ENCODE results near the gene LAMB4.

LAMB4 gene

DNA sequence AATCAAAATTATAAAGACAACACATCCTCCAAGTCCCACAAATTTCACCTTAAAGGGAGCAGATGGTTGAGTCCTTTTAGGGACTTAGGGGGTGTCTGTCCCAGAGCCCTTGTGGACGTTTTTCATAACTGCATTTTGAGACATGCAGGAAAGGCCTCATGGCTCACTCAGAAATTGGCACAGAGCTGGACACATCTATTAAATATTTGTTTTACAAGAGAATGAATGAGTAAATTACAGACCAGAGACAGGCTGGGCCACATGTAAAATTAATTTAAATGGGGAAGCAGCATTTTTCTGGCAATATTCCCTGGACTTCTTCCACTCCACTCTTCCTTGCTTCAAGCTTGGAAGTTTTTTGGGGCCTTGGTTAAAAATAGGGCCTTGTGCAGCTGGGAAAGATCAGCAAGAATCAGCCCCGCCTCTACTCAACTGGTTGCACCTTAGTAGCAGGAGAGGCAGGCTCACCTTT is 147.2 kb downstream of the LAMB4 start:
- DNase-seq = no peak

GRCh38 chr7:107982042-107982840 is 147.9 kb downstream of the LAMB4 start:
- DNase-seq = no peak

- no peak for DNase-seq
Observed at GRCh38 chr7:107981466-107981865, 148.7 kb downstream of the LAMB4 start.

DNA sequence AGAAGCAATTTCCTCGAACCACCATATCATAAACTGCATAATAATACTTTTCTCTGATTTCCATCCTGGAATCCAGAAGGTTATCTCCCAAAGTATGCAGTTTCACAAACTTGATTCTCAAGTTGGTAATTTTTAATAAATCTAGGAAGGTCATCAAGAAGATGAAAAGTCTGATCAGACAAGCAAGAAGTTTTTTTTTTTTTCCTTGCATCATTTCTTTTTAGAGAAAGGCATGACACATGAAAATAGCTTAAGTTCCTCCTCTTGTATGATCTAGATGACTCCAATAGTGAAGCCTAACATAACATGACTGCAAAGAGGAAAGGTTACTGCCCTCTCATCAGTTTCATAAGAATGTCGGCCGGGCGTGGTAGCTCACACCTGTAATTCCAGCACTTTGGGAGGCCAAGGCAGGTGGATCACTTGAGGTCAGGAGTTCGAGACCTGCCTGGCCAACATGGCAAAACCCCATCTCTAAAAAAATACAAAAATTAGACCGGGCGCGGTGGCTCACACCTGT is 149.4 kb downstream of the LAMB4 start:
- DNase-seq = no peak

- no peak for DNase-seq
Observed at GRCh38 chr7:107980171-107980570, 150.0 kb downstream of the LAMB4 start.

DNA sequence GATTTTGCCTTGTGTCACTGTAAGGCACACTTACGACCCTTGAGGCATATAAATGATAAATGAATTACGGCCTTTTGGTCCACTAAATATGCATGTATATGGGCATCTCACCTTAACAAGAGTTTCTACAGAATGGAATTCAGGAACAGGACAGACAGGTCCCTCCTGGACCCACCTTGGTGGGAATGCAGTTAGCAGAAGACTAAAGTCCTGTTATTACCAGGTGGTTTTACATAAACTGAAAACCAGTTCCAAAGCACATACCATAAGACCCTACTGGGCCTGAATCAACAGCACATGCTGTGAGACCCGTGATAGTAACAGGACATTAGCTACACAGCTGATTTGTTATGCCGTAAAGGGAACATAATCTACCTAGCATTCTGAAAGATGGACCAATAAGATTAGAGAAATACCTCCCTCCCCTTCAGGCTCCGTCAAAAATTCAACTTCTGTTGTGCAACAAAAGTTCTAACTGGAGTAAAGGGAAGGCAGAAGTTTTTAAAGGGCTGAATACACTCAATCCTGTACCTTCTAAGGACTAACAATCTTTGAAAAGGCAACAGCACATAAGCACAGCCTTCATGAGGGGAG is 151.2 kb downstream of the LAMB4 start:
- no peak for DNase-seq

DNA sequence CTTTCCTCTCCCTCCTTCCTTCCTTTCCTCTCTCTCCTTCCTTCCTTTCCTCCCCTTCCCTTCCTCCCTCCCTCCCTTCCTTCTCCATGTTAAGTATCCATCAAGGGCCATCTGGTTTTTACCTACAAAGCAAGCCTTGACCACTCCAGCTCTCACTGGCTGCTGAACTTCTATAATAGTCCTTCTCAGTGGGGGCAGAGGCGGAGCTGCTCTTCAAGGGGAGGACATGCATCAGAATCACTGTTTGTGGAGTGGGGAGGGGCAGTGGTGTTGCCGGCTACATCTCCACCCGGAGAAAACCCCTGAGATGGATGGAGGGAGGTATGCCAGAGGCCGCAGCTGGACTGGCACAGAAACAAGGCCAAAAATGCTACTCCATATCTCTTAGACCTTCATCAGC is 153.1 kb downstream of the LAMB4 start:
- no peak for DNase-seq

DNA sequence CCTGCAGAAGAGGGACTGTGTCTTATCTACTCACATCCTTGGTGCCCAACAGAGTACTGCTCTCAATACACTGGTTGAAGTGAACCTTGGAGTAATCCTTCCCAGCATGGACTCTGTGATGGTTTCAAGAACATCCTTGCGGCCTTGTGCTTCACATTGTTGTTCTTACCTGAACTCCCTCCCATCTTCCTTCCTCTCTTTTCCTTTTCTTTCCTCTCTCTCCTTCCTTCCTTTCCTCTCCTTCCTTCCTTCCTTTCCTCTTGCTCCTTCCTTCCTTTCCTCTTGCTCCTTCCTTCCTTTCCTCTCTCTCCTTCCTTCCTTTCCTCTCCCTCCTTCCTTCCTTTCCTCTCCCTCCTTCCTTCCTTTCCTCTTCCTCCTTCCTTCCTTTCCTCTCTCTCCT is 153.5 kb downstream of the LAMB4 start:
- no peak for DNase-seq

DNA sequence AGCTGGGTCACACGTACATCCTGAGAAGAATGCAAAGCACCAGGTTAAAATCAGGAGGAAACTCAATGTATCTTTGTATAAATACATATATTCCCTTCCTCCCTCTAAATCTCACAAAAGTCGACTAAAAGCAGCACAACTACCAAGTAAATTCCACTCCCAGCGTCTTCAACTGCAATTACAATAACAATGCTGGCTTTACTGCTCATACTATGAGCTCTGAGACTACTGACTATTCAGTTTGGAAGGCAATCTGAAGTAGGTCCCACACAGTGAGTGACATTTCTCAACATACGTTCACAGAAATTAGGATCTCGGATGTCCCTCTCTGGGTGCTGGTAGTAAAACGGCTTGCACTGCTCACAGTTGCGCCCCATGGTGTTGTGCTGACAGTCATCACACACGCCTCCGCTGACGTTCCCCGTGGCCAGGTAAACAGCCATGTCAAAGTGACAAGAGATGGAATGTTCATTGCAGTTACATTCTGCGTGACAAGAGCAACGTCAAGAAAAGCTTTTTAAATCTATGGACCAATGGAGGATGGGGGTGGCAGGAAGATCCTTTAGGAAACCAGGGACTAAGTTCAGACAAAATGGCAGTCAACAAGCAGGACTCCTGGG is 154.7 kb downstream of the LAMB4 start:
- DNase-seq = no peak

- DNase-seq = no peak
Observed at GRCh38 chr7:107973861-107974260, 156.3 kb downstream of the LAMB4 start.
